Mucosa of rectum (tissue), 2 donors: ENCODE data around the gene RBM20.
"Not testable (repeated sequence)": the region's sequence is repeated elsewhere in the genome, so short reads cannot be mapped to it uniquely, and the experiment has no call there.

Experiments
- H3K27ac ChIP-seq, 2 donors: one replicate each; pipeline ENCODE4 v1.7.0; 2013; ENCODE audit warnings: inconsistent platforms in 2 of 2, low read depth in 2 of 2, low read length in 2 of 2
- H3K27me3 ChIP-seq, 2 donors: one replicate each; pipeline ENCODE4 v1.7.0; 2013; ENCODE audit warnings: low read length in 2 of 2; ENCODE audit not compliant: control insufficient read depth in 2 of 2, insufficient read depth in 2 of 2
- H3K36me3 ChIP-seq, 2 donors: one replicate each; pipeline ENCODE4 v1.7.0; 2013; ENCODE audit warnings: low read length in 2 of 2; ENCODE audit not compliant: control insufficient read depth in 2 of 2, insufficient read depth in 2 of 2
- H3K4me1 ChIP-seq, 2 donors: one replicate each; pipeline ENCODE4 v1.7.0; 2013; ENCODE audit warnings: low read length in 2 of 2, mild to moderate bottlenecking in 1 of 2; ENCODE audit not compliant: control insufficient read depth in 2 of 2, insufficient read depth in 2 of 2
- H3K4me3 ChIP-seq, 2 donors: one replicate each; pipeline ENCODE4 v1.7.0; 2013; ENCODE audit warnings: low read length in 2 of 2
- H3K9ac ChIP-seq, 2 donors: one replicate each; pipeline ENCODE4 v1.7.0; 2013; ENCODE audit warnings: low read length in 2 of 2, low read depth in 1 of 2, mild to moderate bottlenecking in 1 of 2
- H3K9me3 ChIP-seq, 2 donors: one replicate each; pipeline ENCODE4 v1.7.0; 2013; ENCODE audit warnings: low read length in 2 of 2; ENCODE audit not compliant: control insufficient read depth in 2 of 2
- donor health status: healthy.
- donor health status: Normal muscosa, but diverticular disease.

Gene RBM20

DNA sequence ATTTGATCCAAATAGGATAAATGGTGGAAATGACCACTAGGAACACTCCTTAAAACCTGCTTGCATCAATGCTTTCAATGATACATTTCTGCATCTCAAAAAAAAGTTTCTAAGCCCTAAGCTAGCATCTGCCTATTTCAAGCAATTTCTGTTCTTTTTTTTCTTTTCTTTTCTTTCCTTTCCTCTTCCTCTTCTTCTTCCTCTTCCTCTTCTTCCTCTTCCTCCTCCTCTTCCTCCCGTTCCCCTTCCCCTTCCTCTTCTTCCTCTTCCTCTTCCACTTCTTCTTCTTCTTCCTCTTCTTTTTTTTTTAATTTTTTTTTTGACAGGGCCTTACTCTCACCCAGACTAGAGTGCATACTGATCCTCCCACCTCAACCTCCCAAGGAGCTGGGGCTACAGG is 15.4 kb downstream of the RBM20 start:
- Histone ChIP-seq H3K4me3 (no peak overlapping the region), H3K27me3 (peaks cover 0 to 4% of the 10 kb centered on the region in 2 donors), H3K4me1 (no peaks in the 10 kb centered on the region), H3K9me3 (no peaks in the 10 kb centered on the region), H3K36me3 (no peaks in the 10 kb centered on the region), H3K9ac (no peak overlapping the region), H3K27ac (no peak overlapping the region)

DNA sequence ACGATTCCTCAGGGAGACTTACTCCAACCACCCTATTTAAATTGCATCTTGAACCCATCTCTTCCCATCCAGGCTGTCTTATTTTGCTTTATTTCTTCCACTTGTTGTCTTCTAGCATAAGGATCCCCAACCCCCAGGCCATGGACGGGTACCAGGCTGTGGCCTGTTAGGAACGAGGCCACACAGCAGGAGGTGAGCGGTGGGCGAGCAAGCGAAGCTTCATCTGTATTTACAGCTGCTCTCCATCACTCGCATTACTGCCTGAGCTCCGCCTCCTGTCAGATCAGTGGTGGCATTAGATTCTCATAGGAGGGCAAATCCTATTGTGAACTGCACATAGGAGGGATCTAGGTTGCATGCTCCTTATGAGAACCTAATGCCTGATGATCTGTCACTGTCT is 16.2 kb downstream of the RBM20 start:
- not testable (repeated sequence) for H3K27me3 ChIP-seq, H3K36me3 ChIP-seq, H3K4me3 ChIP-seq, H3K9ac ChIP-seq, H3K9me3 ChIP-seq, H3K4me1 ChIP-seq, H3K27ac ChIP-seq

DNA sequence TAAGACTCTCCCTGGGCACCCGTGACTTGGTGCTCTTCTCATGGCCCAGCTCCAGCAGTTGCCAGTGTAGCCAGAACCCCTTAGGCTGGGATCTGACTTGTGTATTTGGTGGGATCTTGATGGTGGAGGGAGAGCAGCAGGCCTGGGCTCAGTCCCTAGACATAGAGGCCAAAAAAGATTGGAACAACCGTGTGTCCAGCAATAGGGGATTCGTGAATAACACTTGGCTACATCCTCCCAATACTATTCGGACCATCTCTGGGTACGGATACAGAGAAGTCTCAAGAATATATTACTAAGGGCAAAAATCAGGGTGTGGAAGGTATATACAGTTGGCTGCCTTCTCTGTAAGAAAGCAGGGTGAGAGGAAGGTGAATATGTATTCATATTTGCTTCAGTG is 17.2 kb downstream of the RBM20 start:
- H3K9ac ChIP-seq, result no peak overlapping the region
- H3K4me3 ChIP-seq, result no peak overlapping the region
- H3K27ac ChIP-seq, result no peak overlapping the region
- H3K9me3 ChIP-seq, result no peaks in the 10 kb centered on the region
- peaks cover 0 to 4% of the 10 kb centered on the region in 2 donors for H3K27me3 ChIP-seq
- H3K4me1 ChIP-seq, result no peaks in the 10 kb centered on the region
- no peaks in the 10 kb centered on the region for H3K36me3 ChIP-seq

DNA sequence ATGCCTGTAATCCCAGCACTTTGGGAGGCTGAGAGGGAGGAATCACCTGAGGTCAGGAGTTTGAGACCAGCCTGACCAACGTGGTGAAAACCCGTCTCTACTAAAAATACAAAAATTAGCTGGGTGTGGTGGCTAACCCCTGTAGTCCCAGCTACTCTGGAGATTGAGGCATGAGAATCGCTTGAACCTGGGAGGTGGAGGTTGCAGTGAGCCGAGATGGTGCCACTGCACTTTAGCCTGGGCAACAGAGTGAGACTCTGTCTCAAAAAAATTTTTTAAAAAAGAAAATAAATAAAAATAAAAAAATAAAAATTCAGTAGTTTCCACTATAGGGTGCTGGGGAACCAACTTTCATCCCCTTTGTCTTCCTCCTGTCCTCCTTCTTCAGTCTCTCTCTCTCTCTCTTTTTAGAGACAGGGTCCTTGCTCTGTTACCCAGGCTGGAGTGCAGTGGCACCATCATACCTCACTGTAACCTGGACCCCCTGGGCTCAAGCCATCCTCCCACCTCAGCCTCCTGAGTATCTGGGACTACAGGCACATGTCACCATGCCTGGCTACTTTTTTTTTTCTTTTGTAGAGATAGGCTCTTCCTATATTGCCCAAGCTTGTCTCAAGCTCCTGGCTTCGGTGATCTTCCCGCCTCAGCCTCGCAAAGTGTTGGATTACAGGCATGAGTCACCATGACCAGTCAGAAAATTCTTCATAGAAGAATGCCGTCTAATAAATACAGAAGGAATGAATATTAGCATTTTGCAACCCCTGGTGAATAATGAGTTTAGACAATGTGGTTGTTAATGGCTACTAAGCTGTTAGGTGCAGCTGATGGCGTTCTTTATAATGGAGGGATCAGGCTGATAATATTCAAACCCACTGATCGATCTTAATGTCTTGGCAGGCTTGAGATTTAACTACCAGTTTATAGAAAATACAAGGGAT is 20.6 kb downstream of the RBM20 start:
- no peaks in the 10 kb centered on the region for H3K4me1 ChIP-seq
- H3K4me3 ChIP-seq, result no peak overlapping the region
- H3K9ac ChIP-seq, result no peak overlapping the region
- H3K9me3 ChIP-seq, result no peaks in the 10 kb centered on the region
- no peaks in the 10 kb centered on the region for H3K36me3 ChIP-seq
- peaks cover 3 to 8% of the 10 kb centered on the region in 2 donors for H3K27me3 ChIP-seq
- H3K27ac ChIP-seq, result no peak overlapping the region

DNA sequence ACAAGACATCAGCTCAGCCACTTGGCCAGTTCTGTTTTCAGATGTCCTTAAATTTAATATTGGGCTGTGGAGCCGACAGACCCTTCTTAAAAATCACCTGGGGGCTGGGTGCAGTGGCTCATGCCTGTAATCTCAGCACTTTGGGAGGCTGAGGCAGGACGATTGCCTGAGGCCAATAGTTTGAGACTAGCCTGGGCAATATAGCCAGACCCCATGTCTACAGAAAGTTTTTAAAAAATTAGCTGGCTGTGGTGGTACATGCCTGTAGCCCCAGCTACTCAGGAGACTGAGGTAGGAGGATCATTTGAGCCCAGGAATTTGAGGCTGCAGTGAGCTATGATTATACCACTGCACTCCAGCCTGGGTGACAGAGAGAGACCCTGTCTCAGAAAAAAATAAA is 22.1 kb downstream of the RBM20 start:
- H3K36me3 ChIP-seq, H3K27ac ChIP-seq, H3K4me1 ChIP-seq, H3K27me3 ChIP-seq, H3K4me3 ChIP-seq, H3K9ac ChIP-seq, H3K9me3 ChIP-seq: not testable (repeated sequence)

DNA sequence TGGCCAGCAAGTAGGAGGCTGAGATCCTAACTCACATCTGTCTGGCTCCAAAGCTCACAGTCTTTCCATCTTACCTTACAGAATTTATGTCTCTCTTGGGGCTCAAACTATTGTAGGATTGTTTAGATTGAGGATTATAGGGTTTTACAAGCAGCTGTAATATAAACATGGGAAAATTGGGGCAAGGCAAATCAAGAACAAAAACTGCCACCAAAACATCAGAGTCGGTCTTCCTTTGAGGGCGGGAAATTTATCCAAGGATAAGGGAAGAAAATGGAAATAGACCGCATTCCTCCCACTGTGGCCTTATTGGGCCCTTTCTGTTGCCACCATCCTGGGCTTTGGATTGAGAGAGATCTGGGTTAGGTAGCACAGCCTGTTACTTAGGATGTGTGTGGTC is 22.5 kb downstream of the RBM20 start:
- H3K27ac ChIP-seq, result no peak overlapping the region
- no peaks in the 10 kb centered on the region for H3K4me1 ChIP-seq

DNA sequence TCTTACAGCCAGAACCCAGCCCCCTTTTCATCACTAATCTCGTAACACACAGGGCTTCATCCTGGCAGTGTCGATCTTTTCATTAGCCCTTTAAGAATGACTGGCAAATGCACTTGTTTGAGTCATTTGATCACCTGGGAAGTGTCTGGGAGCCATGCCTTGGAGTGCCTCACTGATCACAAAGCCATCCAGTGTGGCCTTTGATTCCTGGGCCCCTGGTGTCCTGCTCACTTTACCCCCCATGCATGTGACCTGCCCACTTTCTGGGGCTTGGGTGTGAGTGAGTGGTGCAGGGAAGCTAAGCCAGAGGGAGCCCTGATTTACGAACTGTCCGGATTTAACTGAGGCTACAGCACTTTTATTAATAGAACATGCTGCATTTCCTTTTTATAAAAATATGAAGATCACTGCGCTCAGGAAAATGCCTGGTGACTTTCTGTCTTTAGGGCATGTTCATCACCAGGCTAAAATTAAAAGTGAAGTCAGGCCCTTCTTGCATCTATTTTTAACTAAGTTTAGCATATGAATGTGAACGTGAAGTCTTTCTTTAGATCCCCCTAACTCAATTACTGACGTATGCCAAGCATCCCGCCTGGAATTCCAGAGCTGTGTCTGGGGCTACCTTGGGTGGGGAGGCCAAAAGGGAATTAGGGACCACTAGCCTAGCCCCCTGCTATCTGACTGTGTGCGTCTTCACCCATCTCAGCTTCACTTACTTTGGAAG is 23.6 kb downstream of the RBM20 start:
- Histone ChIP-seq H3K36me3 (no peaks in the 10 kb centered on the region), H3K27me3 (peaks cover 3 to 8% of the 10 kb centered on the region in 2 donors), H3K4me3 (no peak overlapping the region), H3K9ac (no peak overlapping the region), H3K27ac (no peak overlapping the region), H3K9me3 (no peaks in the 10 kb centered on the region), H3K4me1 (peaks cover 0 to 3% of the 10 kb centered on the region in 2 donors)

More for the DNA sequence above, 22.5 kb downstream of the RBM20 start:
- Histone ChIP-seq H3K36me3 (no peaks in the 10 kb centered on the region), H3K9me3 (no peaks in the 10 kb centered on the region), H3K27me3 (peaks cover 3 to 8% of the 10 kb centered on the region in 2 donors), H3K9ac (no peak overlapping the region), H3K4me3 (no peak overlapping the region)

DNA sequence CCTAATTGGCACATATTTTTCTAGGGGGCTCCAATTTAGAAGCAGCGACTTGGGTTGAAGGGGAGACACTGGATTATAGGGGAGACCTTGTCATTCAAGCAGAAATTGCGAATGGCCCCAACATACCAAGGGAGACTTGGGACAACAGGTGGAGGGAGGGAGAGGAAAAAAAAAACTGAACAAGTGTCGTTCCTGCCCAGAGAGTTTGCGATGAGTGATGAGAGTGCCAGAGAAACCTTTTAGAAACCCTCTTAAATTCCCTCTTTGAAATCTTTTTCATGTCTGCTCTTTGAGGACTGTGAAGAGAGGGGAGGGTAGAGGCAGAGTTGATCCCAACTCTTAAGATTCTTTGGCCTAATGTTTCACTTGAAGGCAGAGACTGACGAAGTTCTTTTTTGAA is 24.3 kb downstream of the RBM20 start:
- Histone ChIP-seq H3K9ac (no peak overlapping the region), H3K36me3 (no peaks in the 10 kb centered on the region), H3K9me3 (no peaks in the 10 kb centered on the region), H3K27ac (no peak overlapping the region), H3K4me1 (peaks cover 0 to 3% of the 10 kb centered on the region in 2 donors), H3K4me3 (no peak overlapping the region), H3K27me3 (peaks cover 3 to 8% of the 10 kb centered on the region in 2 donors)

DNA sequence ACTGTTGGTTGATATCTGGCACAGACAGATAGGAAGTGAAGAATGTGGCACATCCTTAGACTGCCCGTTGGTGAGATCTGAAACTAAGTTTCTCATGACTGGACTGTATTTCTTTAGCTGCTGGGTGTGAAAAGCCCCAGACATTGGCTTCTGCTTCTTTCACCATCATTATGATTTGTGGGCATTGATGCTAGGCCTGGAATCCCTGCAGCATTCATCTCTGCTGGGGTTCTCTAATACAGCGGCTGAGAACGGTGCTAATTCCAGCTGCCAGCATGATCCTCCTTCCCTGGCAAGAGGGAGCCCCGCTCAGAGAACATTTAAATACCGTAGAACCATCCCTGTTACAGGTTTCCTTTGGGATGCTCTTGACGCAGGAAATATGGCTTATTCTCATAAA is 26.2 kb downstream of the RBM20 start:
- Histone ChIP-seq H3K9me3 (no peaks in the 10 kb centered on the region), H3K27me3 (peaks cover 3 to 8% of the 10 kb centered on the region in 2 donors), H3K9ac (no peak overlapping the region), H3K27ac (no peak overlapping the region), H3K4me1 (peaks cover 0 to 3% of the 10 kb centered on the region in 2 donors), H3K36me3 (no peaks in the 10 kb centered on the region), H3K4me3 (no peak overlapping the region)
